Adrenal gland (tissue), 5 donors: ENCODE measurements around the gene FHOD3.

Experiments
- CTCF ChIP-seq, 6 experiments: fragments of 450-650 bp in 4 of 6; fragments of 200-600 bp in 2 of 6; sonication (generic) in 1 of 6; IDR thresholded peaks; 1 replicate in 5 of 6; 2 replicates in 1 of 6; pipeline versions ENCODE4 v1.5.1 to v1.8.0; 2016 to 2021; ENCODE audit warnings: antibody characterized with exemption in 6 of 6, mild to moderate bottlenecking in 2 of 6, moderate library complexity in 1 of 6
- POLR2A ChIP-seq, 2 donors: fragments of 450-650 bp; IDR thresholded peaks; one replicate each; pipeline ENCODE4 v1.6.1; 2017; ENCODE audit warnings: antibody characterized with exemption in 2 of 2, mild to moderate bottlenecking in 2 of 2, moderate library complexity in 1 of 2
- donor health status: DM: no; HTN: no; CAD: no.

- TF ChIP-seq CTCF (IDR thresholded peaks at IDR 0.05), result no peak
- TF ChIP-seq POLR2A (IDR thresholded peaks at IDR 0.05), result no peak
Measured at GRCh38 chr18:36558234-36558633, 260.7 kb downstream of the FHOD3 start.
